GM12872 (cell line): Measurements from ENCODE around the gene PPM1B.

Experiments
- TF ChIP-seq, protein P1 (sequence below): IDR thresholded peaks from 3 replicates; pipeline ENCODE4 v1.5.1; 2011; ENCODE audit warnings: low read depth, mild to moderate bottlenecking, low read length, moderate library complexity; ENCODE audit not compliant: insufficient read depth

Gene PPM1B

DNA sequence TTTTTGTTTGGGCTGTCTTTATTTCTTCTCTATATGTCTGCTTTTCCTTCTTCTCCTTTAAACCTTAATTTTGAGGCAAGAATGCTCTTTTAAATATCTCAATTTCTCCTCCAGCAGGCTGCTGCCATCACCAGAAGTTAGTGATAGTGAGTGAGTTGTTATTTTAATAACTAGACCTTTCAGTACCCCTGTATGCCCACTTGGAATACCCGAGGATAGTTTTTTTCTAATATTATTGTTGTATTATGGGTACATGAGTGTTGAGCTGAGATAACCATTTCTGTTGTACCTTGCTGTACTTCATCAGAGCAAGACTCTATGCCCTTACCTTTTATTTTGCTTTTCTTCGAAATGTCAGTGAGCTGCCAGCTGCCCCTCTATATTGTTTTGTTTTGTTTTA, 50.1 kb downstream of the PPM1B start:
- TF ChIP-seq, protein P1, sequence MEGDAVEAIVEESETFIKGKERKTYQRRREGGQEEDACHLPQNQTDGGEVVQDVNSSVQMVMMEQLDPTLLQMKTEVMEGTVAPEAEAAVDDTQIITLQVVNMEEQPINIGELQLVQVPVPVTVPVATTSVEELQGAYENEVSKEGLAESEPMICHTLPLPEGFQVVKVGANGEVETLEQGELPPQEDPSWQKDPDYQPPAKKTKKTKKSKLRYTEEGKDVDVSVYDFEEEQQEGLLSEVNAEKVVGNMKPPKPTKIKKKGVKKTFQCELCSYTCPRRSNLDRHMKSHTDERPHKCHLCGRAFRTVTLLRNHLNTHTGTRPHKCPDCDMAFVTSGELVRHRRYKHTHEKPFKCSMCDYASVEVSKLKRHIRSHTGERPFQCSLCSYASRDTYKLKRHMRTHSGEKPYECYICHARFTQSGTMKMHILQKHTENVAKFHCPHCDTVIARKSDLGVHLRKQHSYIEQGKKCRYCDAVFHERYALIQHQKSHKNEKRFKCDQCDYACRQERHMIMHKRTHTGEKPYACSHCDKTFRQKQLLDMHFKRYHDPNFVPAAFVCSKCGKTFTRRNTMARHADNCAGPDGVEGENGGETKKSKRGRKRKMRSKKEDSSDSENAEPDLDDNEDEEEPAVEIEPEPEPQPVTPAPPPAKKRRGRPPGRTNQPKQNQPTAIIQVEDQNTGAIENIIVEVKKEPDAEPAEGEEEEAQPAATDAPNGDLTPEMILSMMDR: 0 out of 3 replicates have a peak, but pooled peaks have one; percentile 1

DNA sequence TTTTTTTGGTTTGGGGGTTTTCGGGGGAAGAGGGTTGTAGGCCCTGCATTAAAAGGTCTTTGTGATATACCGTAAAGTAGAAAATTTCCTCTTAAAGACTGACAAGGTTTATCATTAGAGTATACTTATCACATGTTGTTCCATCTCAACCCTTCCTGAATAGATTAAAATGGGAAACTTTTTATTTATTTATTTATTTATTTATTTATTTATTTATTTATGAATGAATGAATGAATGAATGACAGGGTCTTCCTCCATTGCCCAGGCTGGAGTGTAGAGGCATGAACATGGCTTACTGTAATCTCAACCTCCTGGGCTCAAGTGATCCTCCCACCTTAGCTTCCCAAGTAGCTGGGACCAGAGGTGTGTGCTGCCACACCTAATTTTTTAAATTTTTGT, 58.1 kb downstream of the PPM1B start:
- TF ChIP-seq, protein P1: no peak

DNA sequence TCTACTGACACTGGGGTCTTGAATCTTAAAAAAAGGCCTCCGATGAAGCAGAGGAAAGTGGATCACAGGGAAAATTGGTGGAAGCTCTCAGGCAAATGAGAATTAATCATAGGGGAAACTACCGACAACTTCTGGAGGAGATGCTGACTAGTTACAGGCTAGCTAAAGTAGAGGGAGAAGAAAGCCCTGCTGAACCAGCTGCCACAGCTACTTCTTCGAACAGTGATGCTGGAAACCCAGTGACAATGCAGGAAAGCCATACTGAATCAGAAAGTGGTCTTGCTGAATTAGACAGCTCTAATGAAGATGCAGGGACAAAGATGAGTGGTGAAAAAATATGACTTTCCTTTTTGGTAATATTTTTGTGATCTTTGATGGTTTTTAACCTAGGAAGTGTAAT, 61.7 kb downstream of the PPM1B start:
- TF ChIP-seq, protein P1: no peak

DNA sequence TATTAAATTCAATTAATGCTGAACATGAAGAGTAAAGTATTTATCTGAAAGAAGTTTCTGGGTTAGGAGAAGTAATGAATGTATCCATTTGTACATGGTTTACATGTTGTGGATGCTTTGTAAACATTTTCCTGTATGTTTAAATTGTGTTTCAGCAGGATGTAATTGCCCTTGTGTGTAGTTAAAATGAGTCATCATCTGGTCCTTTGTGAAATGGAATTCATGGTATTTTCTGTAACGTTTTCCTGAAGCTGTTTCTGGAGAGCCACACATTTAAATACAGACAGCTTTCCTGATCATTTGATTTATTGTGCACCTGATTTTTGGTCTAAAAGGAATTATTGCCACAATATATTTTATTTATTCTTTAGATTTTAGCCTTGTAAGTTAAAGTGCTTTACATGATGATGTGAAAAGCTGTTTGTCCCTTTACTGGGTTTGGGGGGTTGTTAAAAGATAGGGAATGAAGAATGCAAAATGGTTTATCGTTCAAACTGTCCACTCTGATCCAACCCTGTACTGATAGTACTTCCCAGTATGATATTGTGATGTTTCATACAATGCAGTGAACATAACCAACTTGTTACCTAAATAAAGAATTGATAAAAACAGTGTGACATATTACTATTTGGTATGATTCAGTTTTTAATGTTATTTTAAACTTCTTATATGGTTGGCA, 64.9 kb downstream of the PPM1B start:
- TF ChIP-seq, protein P1: no peak

DNA sequence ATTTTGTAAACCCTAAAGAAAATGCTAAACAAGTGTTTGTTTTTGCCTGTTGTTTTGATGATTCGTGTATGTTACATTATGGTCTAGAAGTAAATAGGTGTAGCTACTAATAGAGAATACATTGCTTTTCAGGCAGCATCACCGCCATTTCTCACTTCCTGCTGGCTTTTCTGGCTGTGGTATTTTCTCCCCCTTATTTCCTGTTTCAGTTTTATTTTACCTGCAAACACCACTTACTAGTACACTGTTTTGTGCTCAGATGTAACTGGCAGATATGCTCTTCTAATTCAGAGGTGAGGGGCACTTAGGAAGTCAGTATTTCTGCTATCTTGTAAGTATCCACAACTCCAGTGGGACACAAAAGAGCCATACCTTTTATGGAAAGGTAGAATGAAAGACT, 68.5 kb downstream of the PPM1B start:
- TF ChIP-seq, protein P1: no peak

DNA sequence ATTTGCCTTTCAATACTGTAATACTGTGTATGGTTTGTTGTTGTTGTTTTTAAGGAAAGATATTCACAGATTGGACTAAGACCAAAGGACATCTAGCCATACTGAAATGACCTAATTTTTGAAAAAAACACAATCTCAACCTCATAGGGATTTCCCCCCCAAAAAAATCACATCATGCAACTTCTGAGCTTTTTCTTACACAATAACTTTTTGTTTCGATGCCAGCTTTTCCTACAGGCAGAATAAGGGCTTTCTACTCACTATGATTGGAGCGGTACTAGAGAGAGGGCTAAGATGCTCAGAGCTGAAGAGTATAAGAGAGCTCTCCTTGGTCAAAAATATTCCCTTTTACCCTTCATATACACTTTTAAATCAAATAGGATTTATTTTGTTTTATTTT, 74.2 kb downstream of the PPM1B start:
- TF ChIP-seq, protein P1: no peak

DNA sequence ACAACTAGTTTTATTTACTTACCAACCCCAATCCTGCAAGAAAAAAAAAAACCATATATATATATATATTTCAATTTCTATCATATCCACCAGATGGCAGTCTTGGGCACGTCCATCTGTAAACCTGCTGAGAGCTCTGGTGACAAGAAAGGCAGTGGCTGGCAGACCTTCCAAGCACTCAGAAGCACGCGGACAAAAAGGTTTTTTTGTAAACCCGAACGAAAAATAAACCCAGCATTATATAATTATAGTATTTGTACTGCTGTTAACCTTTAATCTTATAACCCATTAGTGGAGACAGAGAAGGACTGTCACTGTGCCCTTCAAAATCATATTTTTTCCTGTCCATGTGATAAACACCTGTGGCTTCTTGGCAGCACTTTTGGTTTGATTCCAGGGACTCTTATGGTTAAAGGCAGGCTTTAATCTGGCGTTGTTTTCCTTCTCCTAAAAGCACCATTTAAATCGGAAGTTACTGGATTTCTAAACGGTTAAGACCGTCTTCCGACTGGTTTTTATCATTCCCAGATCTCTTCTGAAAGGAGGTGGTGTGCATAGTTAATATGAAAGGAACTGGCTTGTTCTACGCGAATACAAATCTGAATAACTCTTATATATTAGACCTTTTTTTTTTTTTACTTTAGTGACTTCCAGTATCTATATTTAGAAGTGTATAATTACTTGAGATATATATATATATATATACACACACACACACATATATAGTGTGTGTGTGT, 75.6 kb downstream of the PPM1B start:
- TF ChIP-seq, protein P1: peak; percentile 42; the same call in 2 of the 3 replicates
